Neural progenitor cell (in vitro differentiated cells): ENCODE data around the gene CPEB1.

Source experiments
- EZH2 ChIP-seq: fragments of 200-600 bp; sonication (generic); IDR thresholded peaks from 2 replicates; pipeline ENCODE4 v1.6.1; 2017; ENCODE audit warnings: antibody characterized with exemption, mild to moderate bottlenecking, moderate library complexity
- EZH2phosphoT487 ChIP-seq: fragments of 200-600 bp; sonication (generic); IDR thresholded peaks from 2 replicates; pipeline ENCODE4 v1.6.1; 2017; ENCODE audit warnings: antibody characterized with exemption
- TF ChIP-seq, protein P1 (sequence below): fragments of 200-600 bp; sonication (generic); IDR thresholded peaks from 2 replicates; pipeline ENCODE4 v1.5.1; 2017; ENCODE audit warnings: antibody characterized with exemption, mild to moderate bottlenecking

DNA sequence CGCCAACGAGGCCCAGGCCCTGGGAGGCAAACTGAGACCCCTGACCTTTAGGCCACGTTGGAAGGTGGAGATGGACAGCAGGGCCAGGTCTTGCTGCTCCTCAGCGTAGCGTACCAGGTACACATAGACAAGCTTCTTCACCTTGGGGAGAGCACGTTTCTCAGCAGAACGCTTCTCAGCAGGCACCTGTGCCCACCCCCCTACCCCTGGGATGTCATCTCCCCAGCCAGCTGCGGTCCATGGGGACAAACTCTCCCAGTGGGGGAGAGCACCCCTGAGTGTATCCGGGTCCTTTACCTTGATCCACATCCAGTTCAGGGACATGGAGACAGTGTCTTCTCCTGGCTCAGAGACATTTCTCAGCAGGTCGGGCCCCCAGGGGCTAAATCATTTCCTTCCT is 41.5 kb upstream of the CPEB1 start:
- TF ChIP-seq, protein P1, sequence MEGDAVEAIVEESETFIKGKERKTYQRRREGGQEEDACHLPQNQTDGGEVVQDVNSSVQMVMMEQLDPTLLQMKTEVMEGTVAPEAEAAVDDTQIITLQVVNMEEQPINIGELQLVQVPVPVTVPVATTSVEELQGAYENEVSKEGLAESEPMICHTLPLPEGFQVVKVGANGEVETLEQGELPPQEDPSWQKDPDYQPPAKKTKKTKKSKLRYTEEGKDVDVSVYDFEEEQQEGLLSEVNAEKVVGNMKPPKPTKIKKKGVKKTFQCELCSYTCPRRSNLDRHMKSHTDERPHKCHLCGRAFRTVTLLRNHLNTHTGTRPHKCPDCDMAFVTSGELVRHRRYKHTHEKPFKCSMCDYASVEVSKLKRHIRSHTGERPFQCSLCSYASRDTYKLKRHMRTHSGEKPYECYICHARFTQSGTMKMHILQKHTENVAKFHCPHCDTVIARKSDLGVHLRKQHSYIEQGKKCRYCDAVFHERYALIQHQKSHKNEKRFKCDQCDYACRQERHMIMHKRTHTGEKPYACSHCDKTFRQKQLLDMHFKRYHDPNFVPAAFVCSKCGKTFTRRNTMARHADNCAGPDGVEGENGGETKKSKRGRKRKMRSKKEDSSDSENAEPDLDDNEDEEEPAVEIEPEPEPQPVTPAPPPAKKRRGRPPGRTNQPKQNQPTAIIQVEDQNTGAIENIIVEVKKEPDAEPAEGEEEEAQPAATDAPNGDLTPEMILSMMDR = no peak
- TF ChIP-seq EZH2 (no peak), EZH2phosphoT487 (no peak)
